Activated naive CD8-positive, alpha-beta T cell treated with anti-CD3 and anti-CD28 coated beads, Interleukin-2, amount 50 U/mL, for 24 hours (primary cell): ENCODE results near the gene TLE1.

Experiments used
- ATAC-seq: fragments of 150-1000 bp; cut with Tn5 transposase; one replicate; pipeline ENCODE4 v1.10.0; 2021
- DNase-seq: peaks from one replicate; pipeline ENCODE4 v3.0.0; 2021
- H3K27ac Mint-ChIP-seq: one replicate; pipeline ENCODE4 v1.8.0; 2021; ENCODE audit warnings: mild to moderate bottlenecking, mixed read lengths
- H3K27me3 Mint-ChIP-seq: one replicate; pipeline ENCODE4 v1.8.0; 2021; ENCODE audit warnings: mixed read lengths
- H3K36me3 Mint-ChIP-seq: one replicate; pipeline ENCODE4 v1.8.0; 2021; ENCODE audit warnings: low read depth, mixed read lengths
- H3K4me1 Mint-ChIP-seq: one replicate; pipeline ENCODE4 v1.8.0; 2021; ENCODE audit warnings: mixed read lengths
- H3K4me3 Mint-ChIP-seq: one replicate; pipeline ENCODE4 v1.8.0; 2021; ENCODE audit warnings: mild to moderate bottlenecking, moderate library complexity, mixed read lengths
- H3K9me3 Mint-ChIP-seq: one replicate; pipeline ENCODE4 v1.8.0; 2021; ENCODE audit warnings: mixed read lengths

The TLE1 gene

GRCh38 chr9:81560851-81561732 is 128.3 kb downstream of the TLE1 start:
- Mint-ChIP-seq H3K4me1 (peaks cover 3% of the 10 kb centered on the region), H3K9me3 (peaks cover 4% of the 10 kb centered on the region), H3K36me3 (no peaks in the 10 kb centered on the region), H3K27ac (no peak overlapping the region), H3K4me3 (no peak overlapping the region), H3K27me3 (no peaks in the 10 kb centered on the region)
- DNase-seq (no peak), ATAC-seq (no peak)

GRCh38 chr9:81559709-81560108 is 129.6 kb downstream of the TLE1 start:
- no peak for ATAC-seq
- DNase-seq, result no peak
- Mint-ChIP-seq H3K4me3 (no peak overlapping the region), H3K4me1 (peaks cover 3% of the 10 kb centered on the region), H3K27me3 (no peaks in the 10 kb centered on the region), H3K27ac (no peak overlapping the region), H3K9me3 (peaks cover 4% of the 10 kb centered on the region), H3K36me3 (no peaks in the 10 kb centered on the region)

- H3K27ac Mint-ChIP-seq, result no peak overlapping the region
- no peaks in the 10 kb centered on the region for H3K27me3 Mint-ChIP-seq
Observed at GRCh38 chr9:81559197-81559596, 130.2 kb downstream of the TLE1 start.

GRCh38 chr9:81558091-81558830 is 131.1 kb downstream of the TLE1 start:
- DNase-seq (no peak), ATAC-seq (no peak)
- H3K36me3 Mint-ChIP-seq, result no peaks in the 10 kb centered on the region
- no peaks in the 10 kb centered on the region for H3K27me3 Mint-ChIP-seq
- H3K9me3 Mint-ChIP-seq, result peaks cover 4% of the 10 kb centered on the region
- H3K4me3 Mint-ChIP-seq, result no peak overlapping the region
- H3K27ac Mint-ChIP-seq, result no peak overlapping the region
- peaks cover 3% of the 10 kb centered on the region for H3K4me1 Mint-ChIP-seq

More at GRCh38 chr9:81559197-81559596, 130.2 kb downstream of the TLE1 start:
- H3K36me3 Mint-ChIP-seq, result no peaks in the 10 kb centered on the region
- peaks cover 3% of the 10 kb centered on the region for H3K4me1 Mint-ChIP-seq
- H3K9me3 Mint-ChIP-seq, result peaks cover 4% of the 10 kb centered on the region
- DNase-seq (no peak), ATAC-seq (no peak)
- H3K4me3 Mint-ChIP-seq, result no peak overlapping the region

GRCh38 chr9:81557452-81558090 is 131.8 kb downstream of the TLE1 start:
- no peak overlapping the region for H3K27ac Mint-ChIP-seq
- DNase-seq, result no peak
- H3K27me3 Mint-ChIP-seq, result no peaks in the 10 kb centered on the region
- peaks cover 3% of the 10 kb centered on the region for H3K4me1 Mint-ChIP-seq
- ATAC-seq, result no peak
- peaks cover 4% of the 10 kb centered on the region for H3K9me3 Mint-ChIP-seq
- no peak overlapping the region for H3K4me3 Mint-ChIP-seq
- no peaks in the 10 kb centered on the region for H3K36me3 Mint-ChIP-seq

GRCh38 chr9:81556923-81557322 is 132.4 kb downstream of the TLE1 start:
- Mint-ChIP-seq H3K4me3 (no peak overlapping the region), H3K27ac (no peak overlapping the region), H3K4me1 (peaks cover 3% of the 10 kb centered on the region), H3K27me3 (no peaks in the 10 kb centered on the region), H3K36me3 (no peaks in the 10 kb centered on the region), H3K9me3 (peaks cover 4% of the 10 kb centered on the region)
- no peak for ATAC-seq
- DNase-seq, result no peak

GRCh38 chr9:81552581-81552991 is 136.8 kb downstream of the TLE1 start:
- H3K4me3 Mint-ChIP-seq, result no peak overlapping the region
- DNase-seq, result no peak
- H3K36me3 Mint-ChIP-seq, result no peaks in the 10 kb centered on the region
- H3K27ac Mint-ChIP-seq, result no peak overlapping the region
- no peaks in the 10 kb centered on the region for H3K27me3 Mint-ChIP-seq
- no peaks in the 10 kb centered on the region for H3K4me1 Mint-ChIP-seq
- ATAC-seq, result no peak
- no peaks in the 10 kb centered on the region for H3K9me3 Mint-ChIP-seq

GRCh38 chr9:81550207-81550583 is 139.2 kb downstream of the TLE1 start:
- no peak for DNase-seq
- H3K9me3 Mint-ChIP-seq, result no peaks in the 10 kb centered on the region
- no peak overlapping the region for H3K4me3 Mint-ChIP-seq
- no peaks in the 10 kb centered on the region for H3K27me3 Mint-ChIP-seq
- no peaks in the 10 kb centered on the region for H3K36me3 Mint-ChIP-seq
- no peaks in the 10 kb centered on the region for H3K4me1 Mint-ChIP-seq
- ATAC-seq, result no peak
- no peak overlapping the region for H3K27ac Mint-ChIP-seq

GRCh38 chr9:81549500-81550206 is 139.7 kb downstream of the TLE1 start:
- H3K4me3 Mint-ChIP-seq, result no peak overlapping the region
- no peak for ATAC-seq
- DNase-seq, result no peak
- no peaks in the 10 kb centered on the region for H3K9me3 Mint-ChIP-seq
- no peaks in the 10 kb centered on the region for H3K27me3 Mint-ChIP-seq
- no peaks in the 10 kb centered on the region for H3K4me1 Mint-ChIP-seq
- H3K27ac Mint-ChIP-seq, result no peak overlapping the region
- H3K36me3 Mint-ChIP-seq, result no peaks in the 10 kb centered on the region

- no peak overlapping the region for H3K27ac Mint-ChIP-seq
- H3K36me3 Mint-ChIP-seq, result no peaks in the 10 kb centered on the region
- H3K4me3 Mint-ChIP-seq, result no peak overlapping the region
- no peak for ATAC-seq
- DNase-seq, result no peak
- H3K4me1 Mint-ChIP-seq, result no peaks in the 10 kb centered on the region
- H3K9me3 Mint-ChIP-seq, result no peaks in the 10 kb centered on the region
- H3K27me3 Mint-ChIP-seq, result no peaks in the 10 kb centered on the region
Observed at GRCh38 chr9:81548911-81549310, 140.4 kb downstream of the TLE1 start.

GRCh38 chr9:81546489-81546888 is 142.9 kb downstream of the TLE1 start:
- Mint-ChIP-seq H3K9me3 (no peaks in the 10 kb centered on the region), H3K4me1 (no peaks in the 10 kb centered on the region), H3K4me3 (no peak overlapping the region), H3K36me3 (no peaks in the 10 kb centered on the region), H3K27ac (no peak overlapping the region), H3K27me3 (no peaks in the 10 kb centered on the region)
- DNase-seq, result no peak
- ATAC-seq, result no peak

- Mint-ChIP-seq H3K9me3 (no peaks in the 10 kb centered on the region), H3K27ac (no peak overlapping the region), H3K27me3 (no peaks in the 10 kb centered on the region), H3K4me1 (no peaks in the 10 kb centered on the region), H3K36me3 (no peaks in the 10 kb centered on the region), H3K4me3 (no peak overlapping the region)
- no peak for DNase-seq
- ATAC-seq, result no peak
Observed at GRCh38 chr9:81543695-81544094, 145.7 kb downstream of the TLE1 start.

- Mint-ChIP-seq H3K27me3 (no peaks in the 10 kb centered on the region), H3K36me3 (no peaks in the 10 kb centered on the region), H3K9me3 (no peaks in the 10 kb centered on the region), H3K4me3 (no peak overlapping the region), H3K4me1 (no peaks in the 10 kb centered on the region), H3K27ac (no peak overlapping the region)
- ATAC-seq (no peak), DNase-seq (no peak)
Observed at GRCh38 chr9:81542118-81542889, 147.0 kb downstream of the TLE1 start.
